Coronary artery (tissue), 2 donors: Measurements from ENCODE around the gene FEM1A.
"Not testable (repeated sequence)": the region's sequence is repeated elsewhere in the genome, so short reads cannot be mapped to it uniquely, and the experiment has no call there.

Source experiments
- DNase-seq: peaks from one replicate; pipeline ENCODE4 v3.0.0-alpha.2; 2017; ENCODE audit warnings: low spot score
- H3K27ac ChIP-seq, 2 donors: fragments of 200-600 bp; sonication (generic); one replicate each; pipeline ENCODE4 v1.5.1; 2016 to 2019
- H3K4me3 ChIP-seq: fragments of 200-600 bp; sonication (generic); 2 replicates; pipeline ENCODE4 v1.5.1; 2016; ENCODE audit warnings: mild to moderate bottlenecking, moderate library complexity
- TF ChIP-seq, protein P1 (sequence below): fragments of 200-600 bp; sonication (generic); IDR thresholded peaks from one replicate; pipeline ENCODE4 v1.5.1; 2019; ENCODE audit warnings: antibody characterized with exemption

FEM1A gene

DNA sequence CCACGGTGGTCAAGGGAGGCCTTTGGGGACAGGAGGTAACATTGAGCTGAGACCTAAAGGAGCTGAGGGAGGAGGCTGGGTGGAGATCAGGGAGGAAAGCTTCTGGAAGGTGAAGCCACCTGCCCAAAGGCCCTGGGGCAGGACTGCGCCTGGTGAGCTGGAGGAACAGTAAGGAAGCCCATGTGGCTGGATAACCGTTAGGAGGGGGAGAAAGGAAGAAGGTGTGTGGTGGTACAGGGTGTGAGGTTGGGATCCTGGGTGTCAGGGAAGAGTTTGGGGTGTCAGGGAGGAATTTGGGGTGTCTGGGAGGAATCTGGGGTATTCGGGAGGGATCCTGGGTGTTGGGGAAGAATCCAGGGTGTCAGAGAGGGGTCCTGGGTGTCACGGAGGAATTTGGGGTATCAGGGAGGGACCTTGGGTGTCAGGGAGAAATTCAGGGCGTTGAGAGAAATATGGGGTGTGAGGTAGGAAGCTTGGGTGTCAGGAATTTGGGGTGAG, 39.3 kb downstream of the FEM1A start:
- no peak for DNase-seq
- TF ChIP-seq, protein P1, sequence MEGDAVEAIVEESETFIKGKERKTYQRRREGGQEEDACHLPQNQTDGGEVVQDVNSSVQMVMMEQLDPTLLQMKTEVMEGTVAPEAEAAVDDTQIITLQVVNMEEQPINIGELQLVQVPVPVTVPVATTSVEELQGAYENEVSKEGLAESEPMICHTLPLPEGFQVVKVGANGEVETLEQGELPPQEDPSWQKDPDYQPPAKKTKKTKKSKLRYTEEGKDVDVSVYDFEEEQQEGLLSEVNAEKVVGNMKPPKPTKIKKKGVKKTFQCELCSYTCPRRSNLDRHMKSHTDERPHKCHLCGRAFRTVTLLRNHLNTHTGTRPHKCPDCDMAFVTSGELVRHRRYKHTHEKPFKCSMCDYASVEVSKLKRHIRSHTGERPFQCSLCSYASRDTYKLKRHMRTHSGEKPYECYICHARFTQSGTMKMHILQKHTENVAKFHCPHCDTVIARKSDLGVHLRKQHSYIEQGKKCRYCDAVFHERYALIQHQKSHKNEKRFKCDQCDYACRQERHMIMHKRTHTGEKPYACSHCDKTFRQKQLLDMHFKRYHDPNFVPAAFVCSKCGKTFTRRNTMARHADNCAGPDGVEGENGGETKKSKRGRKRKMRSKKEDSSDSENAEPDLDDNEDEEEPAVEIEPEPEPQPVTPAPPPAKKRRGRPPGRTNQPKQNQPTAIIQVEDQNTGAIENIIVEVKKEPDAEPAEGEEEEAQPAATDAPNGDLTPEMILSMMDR: no peak
- Histone ChIP-seq H3K4me3 (peak overlapping the region; percentile 86), H3K27ac (peak overlapping the region; percentile 92 to 93)

DNA sequence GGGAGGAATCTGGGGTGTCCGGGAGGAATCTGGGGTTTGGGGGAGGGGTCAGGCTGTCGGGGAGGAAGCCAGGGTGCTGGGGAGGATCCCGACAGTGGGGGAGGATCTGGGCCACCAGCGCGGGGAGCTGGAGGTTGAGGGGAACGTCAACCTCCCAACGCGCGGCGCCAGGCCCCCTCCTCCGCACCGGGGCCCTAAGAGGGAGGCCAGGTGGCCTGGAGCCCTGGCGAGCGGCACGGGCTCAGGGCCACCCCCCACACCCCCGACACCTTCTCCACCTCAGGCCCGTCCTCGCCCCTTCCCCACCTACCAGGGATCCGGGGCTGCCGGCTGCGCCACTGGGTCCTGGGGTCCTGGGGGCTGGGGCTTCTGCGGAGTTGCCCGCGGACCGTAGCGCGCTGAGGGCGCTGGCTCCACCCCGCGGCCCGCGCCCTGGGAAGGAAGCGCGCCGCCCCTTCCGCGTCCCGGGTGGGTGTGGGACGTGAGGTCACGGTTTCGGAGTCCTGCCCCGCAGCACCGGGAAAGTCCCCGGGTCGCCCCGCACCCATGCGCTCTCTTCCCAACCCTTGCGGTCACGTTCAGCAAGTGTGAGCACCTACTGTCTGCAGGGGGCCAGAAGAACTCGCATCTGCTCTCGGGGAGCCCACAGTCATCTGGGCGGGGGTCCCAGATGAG, 39.9 kb downstream of the FEM1A start, which contains the start of gene TICAM1:
Gene TICAM1 (minus strand): TSS at position 409 of the 675 bp plus-strand sequence. CDS start 13,335 bp downstream, outside the sequence.
- TF ChIP-seq, protein P1: no peak
- Histone ChIP-seq H3K27ac (peak within 1 kb of the TSS; percentile 92 to 93), H3K4me3 (peak within 1 kb of the TSS; percentile 86)
- DNase-seq: no peak

DNA sequence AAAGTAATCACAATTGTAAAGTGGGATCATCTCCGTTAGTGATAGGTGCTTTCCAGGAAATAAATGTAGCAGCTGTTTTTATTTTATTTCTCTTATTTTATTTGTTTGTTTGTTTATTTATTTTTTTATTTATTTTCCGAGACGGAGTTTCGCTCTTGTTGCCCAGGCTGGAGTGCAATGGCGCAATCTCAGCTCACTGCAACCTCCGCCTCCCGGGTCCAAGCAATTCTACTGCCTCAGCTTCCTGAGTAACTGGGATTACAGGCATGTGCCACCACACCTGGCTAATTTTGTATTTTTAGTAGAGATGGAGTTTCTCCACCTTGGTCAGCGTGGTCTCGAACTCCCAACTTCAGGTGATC, 40.4 kb downstream of the FEM1A start:
- DNase-seq: not testable (repeated sequence)
- peak overlapping the region; percentile 86 for H3K4me3 ChIP-seq
- peak overlapping the region; percentile 92 to 93 for H3K27ac ChIP-seq

DNA sequence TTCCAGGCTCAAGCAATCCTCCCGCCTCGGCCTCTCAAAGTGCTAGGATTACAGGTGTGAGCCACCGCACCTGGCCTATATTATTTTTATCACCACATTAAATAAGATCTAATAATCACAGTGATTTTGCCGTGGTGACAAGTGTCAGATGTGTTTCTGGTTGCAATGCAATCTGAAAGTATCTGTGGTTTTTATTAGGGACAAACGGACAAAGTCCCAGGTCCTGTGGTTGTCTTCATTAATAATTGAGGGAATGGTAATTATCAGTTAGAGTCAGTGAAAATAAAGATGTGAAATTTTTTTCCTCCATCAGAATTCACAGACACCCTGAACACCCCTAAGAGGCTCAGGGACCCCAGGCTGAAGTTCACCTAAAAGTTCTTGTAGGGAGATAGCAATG, 41.2 kb downstream of the FEM1A start:
- Histone ChIP-seq H3K27ac (no peak overlapping the region), H3K4me3 (no peak overlapping the region)
- TF ChIP-seq, protein P1: no peak
- DNase-seq: no peak

DNA sequence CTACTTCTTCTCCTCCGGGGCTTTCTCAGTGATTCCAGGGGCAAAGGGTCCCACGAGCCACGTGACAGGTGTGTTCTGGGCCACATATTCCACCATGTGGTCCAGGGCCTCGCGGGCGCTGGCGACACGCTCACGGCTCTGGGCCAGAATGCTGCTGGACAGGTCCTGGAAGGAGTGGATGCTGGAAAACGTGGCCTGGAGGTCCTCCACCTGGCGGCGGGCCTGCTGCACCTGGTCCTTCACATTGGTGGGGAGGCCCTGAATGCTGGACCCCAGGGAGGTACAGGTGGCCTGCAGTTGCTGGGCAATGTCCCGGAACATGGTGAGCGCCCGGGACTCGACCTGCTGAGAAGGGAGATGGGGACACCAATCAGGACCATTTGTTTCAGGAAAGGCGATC, 47.7 kb downstream of the FEM1A start:
- H3K27ac ChIP-seq: no peak overlapping the region
- TF ChIP-seq, protein P1: no peak
- no peak for DNase-seq
- no peak overlapping the region for H3K4me3 ChIP-seq

DNA sequence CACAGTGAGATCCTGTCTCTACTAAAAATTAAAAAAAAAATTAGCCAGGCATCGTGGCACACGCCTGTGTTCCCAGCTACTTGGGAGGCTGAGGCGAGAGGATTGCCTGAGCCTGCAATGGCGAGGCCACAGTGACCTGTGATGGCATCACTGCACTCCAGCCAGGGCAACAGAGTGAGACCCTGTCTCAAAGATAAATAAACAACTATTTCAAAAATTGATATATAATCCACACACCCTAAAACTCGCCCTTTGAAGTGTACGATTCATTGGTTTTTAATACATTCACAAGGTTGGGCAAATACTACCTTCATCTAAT, 52.1 kb downstream of the FEM1A start:
- Histone ChIP-seq H3K27ac (no peak overlapping the region), H3K4me3 (no peak overlapping the region)
- TF ChIP-seq, protein P1: no peak
- no peak for DNase-seq

DNA sequence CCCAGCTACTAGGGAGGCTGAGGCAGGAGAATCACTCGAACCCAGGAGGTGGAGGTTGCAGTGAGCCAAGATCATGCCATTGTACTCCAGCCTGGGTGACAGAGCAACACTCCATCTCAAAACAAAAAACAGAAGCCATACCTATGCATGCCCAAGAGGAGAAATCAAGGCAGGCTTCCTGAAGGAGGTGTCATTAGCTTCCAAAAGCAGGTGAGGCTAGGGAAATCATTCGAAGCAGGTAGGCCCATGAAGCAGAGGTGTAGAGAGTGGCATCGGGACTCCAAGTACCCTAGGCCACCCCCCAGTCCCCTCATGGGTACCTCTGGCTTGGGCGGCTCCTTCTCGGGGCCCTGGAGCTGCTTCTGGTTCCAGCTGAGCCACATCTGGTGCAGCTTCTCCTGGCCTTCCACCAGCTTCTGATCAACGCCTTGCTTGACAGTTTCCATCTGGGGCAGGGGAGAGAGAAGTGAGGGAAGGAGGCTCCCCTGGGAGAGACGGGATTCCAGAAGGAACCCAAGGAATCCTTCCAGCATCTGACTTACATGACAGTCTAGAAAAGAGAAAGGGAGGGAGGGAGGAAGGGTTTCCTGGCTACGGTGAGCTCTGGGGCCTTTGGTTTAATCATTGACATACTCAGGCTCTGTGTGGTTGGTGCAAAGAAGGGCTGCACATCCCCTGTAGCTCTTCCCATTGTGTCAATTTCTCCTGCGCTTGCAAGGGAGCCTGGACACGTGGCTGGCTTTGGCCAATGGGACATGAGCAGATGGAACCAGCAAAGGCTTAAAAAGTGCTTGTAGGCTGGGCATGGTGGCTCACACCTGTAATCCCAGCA, 53.0 kb downstream of the FEM1A start:
- no peak for DNase-seq
- TF ChIP-seq, protein P1: no peak
- no peak overlapping the region for H3K4me3 ChIP-seq
- H3K27ac ChIP-seq: peak overlapping the region in 1 of 2 donors; percentile 47

DNA sequence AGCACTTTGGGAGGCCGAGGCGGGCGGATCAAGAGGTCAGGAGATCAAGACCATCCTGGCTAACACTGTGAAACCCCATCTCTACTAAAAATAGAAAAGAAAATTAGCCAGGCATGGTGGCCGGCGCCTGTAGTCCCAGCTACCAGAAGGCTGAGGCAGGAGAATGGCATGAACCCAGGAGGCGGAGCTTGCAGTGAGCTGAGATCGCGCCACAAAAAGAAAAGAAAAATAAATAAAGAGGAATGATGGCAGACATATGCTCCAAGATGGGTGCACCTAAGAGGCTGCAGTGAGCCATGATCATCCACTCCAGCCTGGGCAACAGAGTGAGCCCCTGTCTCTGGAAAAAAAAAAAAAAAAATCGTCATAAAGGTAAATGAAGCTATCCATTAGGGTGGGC, 54.4 kb downstream of the FEM1A start:
- not testable (repeated sequence) for H3K4me3 ChIP-seq, H3K27ac ChIP-seq, DNase-seq
